NOMO-1 (cell line): ENCODE data around the gene GLUD1.
"Not testable (repeated sequence)": the region's sequence is repeated elsewhere in the genome, so short reads cannot be mapped to it uniquely, and the experiment has no call there.

Experiments used
- DNase-seq, 2 experiments: peaks; one replicate each; lab custom pipeline; 2025; ENCODE audit not compliant: unreplicated experiment in 2 of 2; lab: John Stamatoyannopoulos, UW

Gene GLUD1

GRCh38 chr10:87092376-87092860 is 2.2 kb downstream of the GLUD1 start:
- no peak for DNase-seq

GRCh38 chr10:87090779-87091178 is 3.9 kb downstream of the GLUD1 start:
- no peak for DNase-seq

GRCh38 chr10:87089746-87090145 is 4.9 kb downstream of the GLUD1 start:
- no peak for DNase-seq

- DNase-seq: no peak
These were observed 9.1 kb downstream of the GLUD1 start for GRCh38 chr10:87085537-87085936.

- DNase-seq: peak in 1 of 2 experiments; percentile 35
These were observed 10.3 kb downstream of the GLUD1 start for GRCh38 chr10:87084291-87084782.

GRCh38 chr10:87083576-87084290 is 10.9 kb downstream of the GLUD1 start:
- not testable (repeated sequence) for DNase-seq

- not testable (repeated sequence) for DNase-seq
These were observed 12.4 kb downstream of the GLUD1 start for GRCh38 chr10:87082219-87082618.

GRCh38 chr10:87081574-87081973 is 13.1 kb downstream of the GLUD1 start:
- not testable (repeated sequence) for DNase-seq

GRCh38 chr10:87080621-87081020 is 14.0 kb downstream of the GLUD1 start:
- DNase-seq: not testable (repeated sequence)

GRCh38 chr10:87079106-87079836 is 15.4 kb downstream of the GLUD1 start:
- DNase-seq: no peak

- DNase-seq: not testable (repeated sequence)
These were observed 18.2 kb downstream of the GLUD1 start for GRCh38 chr10:87076421-87076820.

GRCh38 chr10:87072449-87072848 is 22.2 kb downstream of the GLUD1 start:
- no peak for DNase-seq

- no peak for DNase-seq
These were observed 26.4 kb downstream of the GLUD1 start for GRCh38 chr10:87068281-87068680.

GRCh38 chr10:87066865-87067264 is 27.8 kb downstream of the GLUD1 start:
- DNase-seq: no peak

- no peak for DNase-seq
These were observed 28.5 kb downstream of the GLUD1 start for GRCh38 chr10:87066178-87066577.

GRCh38 chr10:87064651-87065050 is 30.0 kb downstream of the GLUD1 start:
- no peak for DNase-seq

GRCh38 chr10:87060280-87060928 is 34.2 kb downstream of the GLUD1 start:
- DNase-seq: no peak

- DNase-seq: no peak
These were observed 35.2 kb downstream of the GLUD1 start for GRCh38 chr10:87059401-87059800.

GRCh38 chr10:87058171-87058570 is 36.5 kb downstream of the GLUD1 start:
- no peak for DNase-seq

GRCh38 chr10:87054373-87055295 is 40.0 kb downstream of the GLUD1 start:
- peak; percentile 47 to 87 for DNase-seq
